ENCODE data around the gene FAM204A.

DNA sequence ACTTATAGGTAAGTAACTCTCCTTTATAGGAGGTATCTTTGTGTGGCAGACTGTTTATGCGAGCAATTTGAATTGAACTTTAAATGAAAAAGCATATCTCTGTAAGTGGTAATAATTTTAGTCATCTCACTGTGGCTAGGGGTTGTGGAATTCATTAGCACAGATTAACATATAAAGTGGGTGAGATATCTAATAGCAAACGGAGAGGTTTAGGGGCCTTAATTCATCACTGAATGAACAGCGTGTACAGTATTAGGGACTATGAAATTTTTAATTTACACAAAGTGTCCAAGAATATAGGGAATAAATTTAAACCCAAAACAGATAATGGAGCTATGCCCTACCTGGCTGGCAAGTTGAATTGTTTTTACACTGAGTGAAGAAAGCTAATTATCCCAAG is 15.7 kb upstream of the FAM204A start:
- TF ChIP-seq, protein P1, sequence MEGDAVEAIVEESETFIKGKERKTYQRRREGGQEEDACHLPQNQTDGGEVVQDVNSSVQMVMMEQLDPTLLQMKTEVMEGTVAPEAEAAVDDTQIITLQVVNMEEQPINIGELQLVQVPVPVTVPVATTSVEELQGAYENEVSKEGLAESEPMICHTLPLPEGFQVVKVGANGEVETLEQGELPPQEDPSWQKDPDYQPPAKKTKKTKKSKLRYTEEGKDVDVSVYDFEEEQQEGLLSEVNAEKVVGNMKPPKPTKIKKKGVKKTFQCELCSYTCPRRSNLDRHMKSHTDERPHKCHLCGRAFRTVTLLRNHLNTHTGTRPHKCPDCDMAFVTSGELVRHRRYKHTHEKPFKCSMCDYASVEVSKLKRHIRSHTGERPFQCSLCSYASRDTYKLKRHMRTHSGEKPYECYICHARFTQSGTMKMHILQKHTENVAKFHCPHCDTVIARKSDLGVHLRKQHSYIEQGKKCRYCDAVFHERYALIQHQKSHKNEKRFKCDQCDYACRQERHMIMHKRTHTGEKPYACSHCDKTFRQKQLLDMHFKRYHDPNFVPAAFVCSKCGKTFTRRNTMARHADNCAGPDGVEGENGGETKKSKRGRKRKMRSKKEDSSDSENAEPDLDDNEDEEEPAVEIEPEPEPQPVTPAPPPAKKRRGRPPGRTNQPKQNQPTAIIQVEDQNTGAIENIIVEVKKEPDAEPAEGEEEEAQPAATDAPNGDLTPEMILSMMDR (IDR thresholded peaks at IDR 0.05), result no peak
- no peak for TF ChIP-seq POLR2A (IDR thresholded peaks at IDR 0.05)
